Endometrial microvascular endothelial cells (primary cell): ENCODE results near the gene GLIS1. TPM values are rescaled to one million over a fixed set of nuclear protein-coding genes. Genes with fewer than 3 reads are reported as not detected.

Experiments used
- in situ Hi-C: cut with HindIII; loops from 2 replicates; pipeline ENCODE4 v1.10.0; 2017; ENCODE audit warnings: low sequenced_read_pairs, low pct_unique_long_range_greater_than_20kb; ENCODE audit errors: inconsistent ontology term
- total RNA-seq: library from RNA; depleted of rRNA; stranded (reverse); fragments of >200 nt; gene quantifications from one replicate; pipeline ENCODE4 v1.2.3, GENCODE V29; 2015; ENCODE audit errors: inconsistent ontology term

GLIS1 gene
- total RNA-seq, 1 donor from 2014 or later: not detected

DNA sequence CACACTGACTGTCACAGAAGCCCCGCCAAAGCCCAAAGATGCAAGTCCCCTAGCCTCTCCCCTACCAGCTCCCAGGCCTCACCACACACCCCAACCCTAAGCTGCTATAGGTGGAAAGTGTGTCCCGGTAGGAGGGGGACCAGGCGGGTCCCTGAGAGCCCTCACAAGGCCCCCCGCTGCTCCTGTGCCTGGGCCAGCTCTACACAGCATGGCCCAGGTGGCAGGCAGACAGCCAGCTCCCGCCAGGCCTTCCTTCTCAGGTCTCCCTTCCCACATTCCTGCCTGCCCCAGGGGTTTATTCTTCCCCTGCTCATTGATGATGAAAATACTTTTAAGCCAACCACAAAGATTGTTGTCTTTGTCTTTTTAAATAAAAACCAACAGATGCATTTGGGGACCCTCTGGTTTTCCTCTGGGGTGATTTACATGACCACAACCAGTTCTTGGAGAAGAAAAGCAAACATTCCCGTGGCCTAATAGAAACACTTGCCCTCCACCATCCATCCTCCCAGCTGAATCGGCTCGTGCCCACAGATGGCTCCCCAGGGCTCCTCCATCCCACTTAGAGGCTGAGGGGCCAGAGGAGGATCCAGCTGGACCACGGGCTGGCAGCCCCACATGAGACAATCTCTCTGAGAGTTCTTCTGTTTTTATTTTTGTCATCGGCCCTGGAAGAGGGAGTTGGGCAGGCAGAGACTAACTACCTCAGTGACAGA is 186.7 kb downstream of the GLIS1 start:
- in situ Hi-C loops: no loop called here

DNA sequence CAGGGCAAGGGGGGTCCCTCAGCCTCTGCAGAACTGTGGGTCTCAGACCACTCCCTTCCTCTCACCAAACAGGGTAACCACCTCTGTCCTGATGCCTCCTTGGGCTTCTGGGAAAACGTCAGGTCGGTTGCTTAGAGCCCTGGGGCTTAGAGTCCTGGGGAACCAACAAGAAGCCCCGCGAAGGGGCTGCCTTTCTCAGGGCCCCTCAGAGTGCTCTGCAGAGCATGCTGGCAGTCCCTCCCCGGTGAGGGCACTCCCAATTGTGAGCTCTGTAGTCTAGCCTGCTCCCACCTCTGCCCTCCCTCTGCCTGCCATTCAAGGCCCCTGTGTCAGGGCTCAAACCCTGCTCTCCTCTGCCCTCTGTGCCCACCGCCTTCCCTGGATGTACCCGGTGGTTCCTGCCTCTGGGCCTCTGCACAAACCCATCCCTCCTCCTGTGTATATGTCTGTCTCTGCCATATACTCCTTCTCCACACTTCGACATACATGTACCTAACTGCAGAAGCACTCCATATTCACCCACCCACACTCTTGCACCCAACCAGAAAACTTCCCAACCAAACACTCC is 187.5 kb downstream of the GLIS1 start:
- in situ Hi-C loops: no loop called here

DNA sequence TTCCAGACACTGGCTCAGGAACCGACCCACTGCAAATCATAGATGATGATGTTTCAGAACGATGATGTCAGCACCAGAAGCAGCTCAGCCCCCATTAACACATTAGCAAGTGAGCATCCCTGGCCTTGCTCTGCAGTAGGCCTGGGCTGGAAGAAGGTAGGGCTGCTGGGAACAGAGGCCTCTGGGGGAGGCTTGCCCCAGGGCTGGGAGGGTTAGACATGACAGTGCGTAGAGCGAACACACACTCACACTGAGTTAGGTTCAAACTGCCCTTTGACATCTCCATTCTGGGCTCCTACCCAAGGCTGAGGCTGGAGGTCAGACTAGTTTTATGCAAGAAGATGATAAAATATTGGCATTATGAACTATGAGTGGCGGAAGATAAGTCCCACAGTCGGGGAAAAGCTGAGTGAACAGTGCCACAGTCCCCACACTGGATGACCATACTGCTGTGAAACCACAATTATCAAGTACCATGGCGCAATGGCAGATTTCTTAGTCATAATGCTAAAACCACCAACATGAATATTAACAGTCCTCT is 188.7 kb downstream of the GLIS1 start:
- in situ Hi-C loops: no loop called here

DNA sequence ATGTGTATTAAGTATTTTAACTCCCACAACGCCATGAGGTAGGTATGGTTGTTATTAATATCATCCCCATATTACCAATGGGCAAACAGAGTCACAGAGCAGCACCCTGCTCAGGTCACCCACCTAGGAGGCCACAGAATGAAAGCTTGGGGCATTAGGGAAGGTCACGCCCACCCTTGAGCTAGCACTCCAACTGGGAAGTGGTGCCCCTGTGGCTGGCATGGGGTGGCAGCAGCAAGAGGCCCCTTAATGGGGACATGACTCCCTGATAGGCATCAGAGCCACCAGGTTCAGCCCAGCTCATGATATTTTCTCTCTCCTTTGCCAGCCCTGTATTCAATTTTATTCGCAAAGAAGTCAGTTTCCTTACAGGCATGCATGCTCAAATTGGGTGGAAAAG is 189.2 kb downstream of the GLIS1 start:
- in situ Hi-C loops: no loop called here

DNA sequence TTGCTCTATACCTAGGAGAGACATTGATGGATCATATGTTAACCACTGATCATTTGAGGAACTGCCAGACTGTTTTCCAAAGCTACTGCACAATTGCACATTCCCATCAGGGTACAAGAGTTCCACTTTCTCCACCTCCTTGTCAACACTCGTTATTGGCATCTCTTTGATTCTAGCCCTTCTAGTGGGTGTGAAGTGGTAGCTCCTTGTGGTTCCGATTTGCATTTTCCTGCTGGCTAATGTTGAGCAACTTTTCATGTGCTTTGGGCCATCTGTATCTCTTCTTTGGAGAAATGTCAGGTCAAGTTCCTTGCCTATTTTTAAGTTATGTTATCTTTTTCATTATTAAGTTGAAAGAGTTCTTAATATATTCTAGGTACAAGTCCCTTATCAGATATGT is 189.7 kb downstream of the GLIS1 start:
- in situ Hi-C loops: no loop called here

DNA sequence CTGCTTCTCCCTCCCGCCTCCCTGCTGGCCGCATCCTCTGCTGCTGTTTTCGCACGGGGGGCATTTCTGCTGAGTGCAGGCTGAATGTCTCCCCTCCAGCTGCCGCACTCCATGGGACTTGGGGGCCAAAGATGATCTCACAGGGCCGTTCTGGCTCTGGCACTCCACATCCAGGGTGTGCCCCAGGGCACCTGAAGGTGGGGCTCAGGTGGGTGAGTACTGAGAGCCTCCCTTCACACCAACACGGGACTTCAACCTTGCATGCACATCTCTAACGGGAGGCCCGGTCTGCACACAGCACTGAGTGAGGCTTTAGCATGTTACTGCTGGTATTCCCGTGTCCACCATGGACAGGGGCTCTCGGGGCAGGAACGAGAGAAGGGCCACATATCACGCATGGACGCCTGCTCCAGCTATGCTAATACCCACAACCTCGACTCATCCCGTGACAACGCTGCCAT is 190.9 kb downstream of the GLIS1 start:
- in situ Hi-C loops: no loop called here

DNA sequence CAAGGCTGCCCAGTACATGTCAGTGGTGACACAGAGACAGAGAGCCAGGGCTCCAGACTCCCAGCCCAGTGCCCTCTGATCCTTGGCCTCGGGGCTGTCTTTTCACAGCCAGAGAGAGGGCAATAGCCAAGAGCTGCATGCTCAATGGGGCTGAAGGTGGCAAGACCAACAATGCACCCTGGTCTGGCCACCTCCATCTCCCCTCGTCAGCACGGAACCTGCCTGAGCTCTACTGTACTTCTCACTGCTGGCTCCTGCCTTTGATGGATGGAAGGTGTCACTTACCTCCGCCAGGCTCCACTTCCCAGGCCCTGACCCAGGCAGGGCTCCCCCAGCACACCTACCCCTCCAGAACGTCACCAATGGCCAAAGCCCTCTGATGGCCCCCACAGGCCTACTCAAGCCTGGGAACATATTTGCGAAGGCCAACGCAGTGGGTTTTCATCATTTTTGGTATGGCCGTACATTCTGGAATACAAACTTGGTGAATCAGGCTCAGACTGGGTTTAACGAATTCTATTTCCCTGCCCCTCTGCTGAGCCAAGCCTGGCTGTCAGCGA is 191.7 kb downstream of the GLIS1 start:
- in situ Hi-C loops: no loop called here

DNA sequence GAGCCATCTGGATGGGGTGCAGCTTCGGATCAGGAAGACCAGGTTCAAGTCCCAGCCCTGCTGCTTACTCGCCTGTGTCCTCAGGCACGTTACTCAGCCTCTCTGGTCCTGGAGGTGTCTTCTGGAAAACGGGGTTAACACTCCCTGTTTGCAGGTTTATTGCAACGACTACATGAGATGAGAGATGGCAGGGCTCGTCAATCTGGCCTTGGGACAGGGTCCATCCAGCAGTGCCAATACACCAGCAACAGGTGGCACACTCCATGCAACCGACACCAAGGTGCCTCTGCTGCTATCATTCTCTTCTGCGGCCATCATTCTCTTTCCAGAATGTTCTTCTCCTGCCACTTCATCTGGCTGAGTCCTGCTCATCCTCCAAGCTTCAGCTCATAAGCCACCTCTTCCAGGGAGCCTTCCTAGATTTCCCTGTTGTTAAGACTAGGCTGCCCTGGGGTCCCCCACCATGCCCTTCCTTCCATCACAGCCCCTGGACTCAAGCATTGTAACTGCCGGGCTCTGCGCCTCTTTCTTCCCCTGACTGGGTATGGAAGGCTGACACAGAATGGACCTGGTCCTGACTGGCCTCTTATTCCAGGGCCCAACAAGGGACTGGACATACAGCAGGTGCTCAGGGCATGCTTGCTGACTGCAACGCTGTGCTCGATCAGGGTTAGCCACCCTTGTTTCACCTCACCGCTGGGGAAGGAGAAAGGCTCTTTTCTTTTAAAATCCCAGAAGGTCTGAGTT is 192.4 kb downstream of the GLIS1 start:
- in situ Hi-C loops: no loop called here

DNA sequence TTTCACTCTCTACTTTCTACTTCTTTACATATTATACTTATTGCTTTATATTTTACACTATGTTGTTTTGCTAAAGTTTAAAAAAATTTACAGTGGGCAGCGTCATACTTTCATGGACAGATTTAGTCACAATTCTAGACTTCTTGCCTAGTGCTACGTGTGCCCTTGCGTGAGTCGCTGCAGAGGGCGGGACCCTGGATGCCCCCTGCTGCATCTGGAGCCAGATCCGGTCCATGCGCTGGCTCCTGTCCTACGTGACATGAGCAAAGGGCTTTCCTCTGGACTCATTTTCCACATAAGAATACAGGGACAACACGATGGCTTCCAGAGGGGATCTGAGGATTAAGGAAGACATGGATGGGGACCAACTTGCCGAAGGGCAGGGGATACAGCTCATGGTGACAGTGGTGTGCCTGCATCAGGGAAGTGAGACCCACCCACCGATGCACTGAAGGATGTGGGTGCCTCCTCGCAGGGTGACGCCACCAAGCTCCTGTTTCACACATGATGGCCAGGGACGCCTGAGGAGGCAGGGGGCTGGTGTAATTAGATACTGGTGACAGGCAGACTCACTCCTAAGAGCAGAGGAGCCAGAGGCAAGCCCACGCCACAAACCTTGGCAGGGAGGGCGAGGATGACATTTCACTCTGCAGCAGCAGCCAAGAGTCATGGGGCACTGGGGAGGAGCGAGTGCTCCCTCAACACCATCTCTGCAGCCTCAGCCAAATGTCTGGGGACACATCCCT is 193.1 kb downstream of the GLIS1 start:
- in situ Hi-C loops: no loop called here

DNA sequence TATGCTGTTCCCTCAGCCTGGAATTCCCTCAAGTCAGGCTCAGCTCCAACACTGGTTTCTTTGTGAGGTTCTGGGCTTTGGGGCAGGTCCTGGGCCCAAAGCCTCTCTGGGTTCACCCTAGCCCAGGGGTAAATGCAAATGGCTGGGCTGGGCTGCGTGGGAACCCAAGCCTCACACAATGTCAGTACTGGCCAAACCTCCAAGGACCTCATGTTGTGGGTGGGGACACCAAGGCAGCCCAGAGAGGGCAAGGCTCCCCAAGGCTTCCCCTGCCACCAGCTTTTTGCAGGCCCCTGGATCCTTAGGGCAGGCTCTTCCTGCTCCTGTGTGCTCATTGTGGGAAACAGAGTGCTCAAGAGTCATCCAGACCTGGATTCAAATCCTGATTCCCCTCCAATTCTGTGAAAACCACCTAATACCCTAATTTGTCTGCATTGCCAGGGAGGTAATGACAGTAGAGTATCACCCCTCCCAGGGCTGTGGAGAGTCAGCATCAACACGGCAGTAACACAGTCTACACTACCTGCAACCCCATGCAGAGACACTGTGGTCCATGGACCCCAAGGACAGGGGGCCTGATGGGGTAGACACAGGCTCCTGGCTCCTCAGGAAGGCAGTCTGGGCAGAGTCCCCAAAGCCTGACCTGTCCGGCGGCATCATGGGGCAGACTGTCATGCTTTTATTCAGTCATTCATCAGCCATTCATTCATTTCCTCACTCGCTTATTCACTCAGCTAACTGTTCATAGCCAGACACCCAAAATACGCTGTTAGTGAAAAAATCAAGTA is 194.0 kb downstream of the GLIS1 start:
- in situ Hi-C loops: no loop called here

DNA sequence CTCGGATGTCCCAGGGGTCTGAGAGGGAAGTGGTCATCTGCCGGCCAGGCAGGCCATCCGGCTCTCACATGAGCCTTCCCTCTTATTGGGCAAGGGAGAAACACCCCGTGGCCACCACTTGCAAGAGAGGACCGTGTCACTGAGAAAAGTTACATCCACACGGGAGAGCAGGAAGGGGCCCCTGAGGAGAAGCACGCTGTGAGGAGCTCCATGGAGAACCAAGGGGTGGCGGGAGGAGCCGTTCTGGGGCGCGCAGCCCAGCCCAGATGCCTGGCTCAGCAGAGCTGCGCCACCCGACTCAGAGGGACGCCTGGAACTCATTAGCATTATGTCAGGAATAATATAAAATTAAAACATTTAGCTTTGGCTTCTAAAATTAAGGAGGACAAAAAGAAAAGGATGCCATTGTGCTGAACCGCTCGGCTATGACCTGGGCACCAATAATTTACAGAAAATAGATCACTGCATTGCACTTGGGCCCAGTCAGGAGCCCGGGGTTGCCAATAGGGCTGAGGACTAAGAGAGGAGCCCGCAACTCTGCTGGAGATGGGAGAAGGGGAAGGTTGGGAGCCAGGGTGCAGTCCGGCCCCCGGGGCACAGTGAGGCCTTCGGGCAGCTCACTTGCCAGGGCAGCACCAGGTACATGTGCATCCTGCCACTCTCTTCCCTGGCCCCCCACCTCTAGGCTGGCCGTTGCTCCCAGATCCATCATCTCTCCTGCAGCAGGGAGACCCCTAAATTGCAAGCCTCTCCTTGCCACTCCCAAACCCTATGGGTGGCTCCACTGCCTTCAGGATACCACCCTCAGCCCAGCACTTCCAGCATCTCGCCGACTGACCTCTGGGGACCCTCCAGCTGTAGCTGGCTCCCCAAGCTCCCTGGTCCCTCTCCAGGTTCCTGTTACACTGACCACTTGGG is 194.9 kb downstream of the GLIS1 start:
- in situ Hi-C loops: no loop called here

DNA sequence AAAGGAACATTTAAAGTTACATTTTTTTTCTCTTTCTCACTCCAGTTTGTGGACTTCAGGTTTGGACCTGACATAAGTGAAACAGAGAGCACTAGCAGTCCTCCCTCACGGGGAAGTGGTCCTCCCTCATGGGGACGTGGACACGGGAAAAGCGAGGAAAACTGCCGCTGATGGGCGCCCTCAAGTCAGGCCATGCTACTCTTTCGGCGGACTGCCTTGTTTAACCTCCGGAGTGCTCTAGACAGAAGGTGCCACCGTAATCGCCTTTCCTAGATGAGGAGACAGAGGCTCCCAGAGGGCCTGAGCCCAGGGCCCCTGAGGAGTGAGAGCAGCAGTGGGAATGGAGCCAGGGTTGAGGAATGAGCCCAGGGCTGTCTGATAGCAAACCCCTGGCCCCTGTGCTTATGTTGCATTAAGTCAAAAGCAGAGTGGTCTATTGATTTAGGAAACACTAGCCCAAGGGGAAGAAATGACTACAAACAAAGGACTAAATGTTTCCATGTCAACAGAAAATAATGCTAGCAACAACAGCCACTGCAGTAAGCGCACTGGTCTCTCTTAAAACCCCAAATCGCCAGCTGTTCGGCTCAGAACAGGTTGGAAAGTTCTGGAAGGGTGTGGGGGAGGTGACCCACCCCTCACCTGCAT is 195.7 kb downstream of the GLIS1 start:
- in situ Hi-C loops: no loop called here

DNA sequence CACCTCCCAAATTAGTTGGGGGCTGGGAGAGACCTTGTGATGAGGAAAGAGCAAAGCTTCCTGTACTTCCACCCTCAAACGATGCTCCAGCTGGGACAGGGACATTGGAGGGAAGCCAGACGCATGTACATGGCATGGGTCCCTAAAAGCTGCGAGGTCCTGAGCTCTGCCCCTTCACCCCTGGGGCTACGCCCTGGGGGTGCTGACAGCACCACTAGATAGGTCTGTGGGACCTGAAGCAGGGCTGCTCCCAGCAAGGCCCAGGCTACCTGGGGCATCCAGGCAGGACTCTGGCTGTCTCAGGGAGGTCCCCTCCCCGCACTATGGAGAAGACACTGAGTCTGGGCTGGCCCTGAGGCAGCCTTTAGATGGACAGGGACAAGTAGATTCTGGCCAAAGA is 196.4 kb downstream of the GLIS1 start:
- in situ Hi-C loops: no loop called here

DNA sequence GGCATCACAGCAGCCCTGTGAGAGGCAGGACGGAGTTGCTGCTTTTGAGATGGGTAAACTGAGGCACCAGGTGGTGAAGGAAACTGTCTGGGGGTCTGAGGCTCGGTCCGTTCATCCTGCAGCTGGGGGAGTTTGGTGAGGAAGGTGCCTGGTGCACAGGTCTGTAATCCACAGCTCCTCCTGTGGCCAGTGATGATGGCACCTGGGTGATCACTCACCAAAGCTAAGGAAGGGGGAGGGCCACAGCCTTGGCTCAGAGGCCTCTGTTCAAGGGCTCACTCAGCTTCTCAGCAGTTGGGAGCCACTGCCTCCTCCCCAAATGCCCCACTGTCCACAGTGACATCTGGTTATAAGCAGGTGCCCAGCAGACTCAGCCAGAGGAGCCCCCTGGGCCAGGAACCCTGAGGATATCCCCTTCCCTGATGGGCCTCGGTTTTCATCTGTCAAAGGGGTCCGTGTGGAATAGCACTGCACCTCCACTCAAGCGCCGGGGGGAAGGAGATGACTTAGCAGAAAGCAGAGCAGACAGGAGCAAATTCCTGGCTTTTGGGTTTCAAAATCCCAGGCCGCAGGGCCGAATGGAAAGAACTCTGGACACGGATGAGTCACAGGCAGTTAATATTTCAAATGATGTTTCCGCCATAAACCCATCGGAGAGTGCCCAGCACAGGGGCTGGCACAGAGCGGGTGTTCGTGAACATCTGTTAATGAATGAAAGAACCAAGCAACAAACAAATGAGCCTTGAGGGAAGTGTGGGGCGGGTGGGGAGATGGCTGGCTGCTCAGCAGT is 197.0 kb downstream of the GLIS1 start:
- in situ Hi-C loops: no loop called here

DNA sequence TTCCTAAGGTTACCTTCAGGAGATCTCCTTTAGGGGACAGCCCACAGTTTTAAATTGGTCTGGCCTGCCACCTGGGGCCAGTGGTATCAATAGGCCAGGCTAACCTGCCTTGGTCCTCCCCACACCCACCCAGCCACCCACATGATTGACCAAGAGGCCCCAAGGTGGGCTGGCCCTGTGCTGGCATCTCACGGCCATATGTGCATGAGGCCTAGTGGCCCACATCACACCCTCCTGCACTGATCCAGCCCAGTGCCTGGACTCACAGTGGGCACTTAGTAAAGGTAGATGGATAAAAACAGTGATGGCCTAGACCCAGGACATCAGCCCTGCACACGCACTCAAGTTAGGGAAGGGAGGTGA is 197.7 kb downstream of the GLIS1 start:
- in situ Hi-C loops: no loop called here

DNA sequence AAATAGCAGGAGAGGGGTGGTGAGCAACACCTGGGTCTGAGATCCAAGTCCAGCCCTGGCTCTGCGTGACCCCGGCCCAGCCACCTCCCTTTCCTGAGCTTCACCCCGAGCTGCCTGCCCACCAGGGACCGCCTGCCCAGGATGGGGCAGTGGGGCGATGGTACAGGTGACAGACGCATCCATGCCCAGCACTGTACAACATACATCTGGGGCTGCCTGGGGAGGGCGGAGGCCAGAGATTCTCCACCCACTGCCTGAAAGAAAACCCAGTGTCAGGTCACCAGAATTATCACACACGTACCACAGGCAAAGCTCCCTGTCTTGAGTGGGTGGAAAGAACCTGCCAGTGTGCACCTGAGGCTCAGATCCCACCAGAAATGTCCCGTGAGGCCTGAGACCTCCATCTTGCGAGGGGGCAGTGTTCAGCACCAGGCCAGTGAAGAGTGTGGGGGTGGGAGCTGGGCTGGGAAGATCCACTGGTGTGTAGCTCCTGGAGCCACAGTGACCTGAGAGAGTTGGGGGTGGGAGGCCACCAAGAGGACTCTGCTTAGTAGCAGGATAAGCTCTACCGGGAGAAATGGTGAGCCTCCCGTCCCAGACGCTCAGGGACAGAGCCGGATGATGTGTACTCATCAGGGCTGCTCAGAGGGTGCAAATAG is 198.2 kb downstream of the GLIS1 start:
- in situ Hi-C loops: no loop called here
